ENCODE measurements around the gene PTPRN2. TPM values are rescaled to one million over a fixed set of nuclear protein-coding genes. Genes with fewer than 3 reads are reported as not detected.
A peak's percentile ranks its signal among the peaks of the same experiment; 100 is the strongest.

Gene PTPRN2
- total and polyA plus RNA-seq, 3 experiments from 2014 or later, result 0.33 to 1.2 (median 0.42) TPM

DNA sequence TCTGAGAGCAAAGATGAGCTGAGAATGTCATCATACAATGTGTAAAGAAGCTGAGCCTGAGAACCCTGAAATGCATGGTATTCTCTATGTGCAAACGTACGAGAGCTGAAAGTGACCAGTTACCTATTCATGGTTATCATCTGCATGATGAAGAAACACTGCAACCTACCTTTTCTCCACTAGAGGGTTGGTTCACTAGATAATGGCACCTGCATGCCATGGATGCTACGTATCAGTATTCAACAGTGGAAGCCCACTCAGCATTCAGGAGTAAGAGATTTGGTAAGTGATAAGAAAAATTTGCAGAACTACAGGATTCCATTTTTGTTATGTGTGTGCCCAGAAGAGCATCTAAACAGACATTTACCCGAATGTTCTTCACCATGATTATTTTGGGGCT, 145.4 kb downstream of the PTPRN2 start:
- CTCF ChIA-PET, result no interaction called here
- no peak overlapping the region for H3K27ac Mint-ChIP-seq

DNA sequence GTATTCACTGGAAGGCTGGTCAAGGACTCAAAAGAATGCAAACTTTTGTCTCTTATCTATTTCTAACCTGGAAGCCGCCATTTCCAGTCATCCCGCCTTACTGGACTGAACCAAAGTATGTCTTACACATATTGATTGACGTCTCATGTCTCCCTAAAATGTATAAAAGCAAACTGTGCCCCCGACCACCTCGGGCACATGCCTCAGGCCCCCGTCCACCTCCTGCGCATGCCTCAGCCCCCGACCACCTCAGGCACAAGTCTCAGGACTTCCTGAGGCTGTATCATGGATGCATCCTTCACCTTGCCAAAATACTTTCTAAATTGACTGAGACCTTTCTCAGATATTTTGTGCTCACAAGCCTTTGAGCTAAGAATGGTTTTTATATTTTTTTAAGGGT, 148.6 kb downstream of the PTPRN2 start:
- CTCF ChIA-PET, result no interaction called here
- Mint-ChIP-seq H3K36me3 (no peaks in the 10 kb centered on the region), H3K4me1 (no peaks in the 10 kb centered on the region)

More for the DNA sequence above, 145.4 kb downstream of the PTPRN2 start:
- Histone ChIP-seq H3K36me3 (ENCODE audit: insufficient read depth, low read length) (no peaks in the 10 kb centered on the region), H3K27ac (ENCODE audit: low read depth, low read length) (no peak overlapping the region), H3K4me3 (ENCODE audit: low read length) (no peak overlapping the region), H3K27me3 (ENCODE audit: insufficient read depth, low read length, poor library complexity, severe bottlenecking) (no peaks in the 10 kb centered on the region), H3K9me3 (ENCODE audit: low read length) (no peaks in the 10 kb centered on the region), H3K4me1 (ENCODE audit: insufficient read depth, low read length) (no peaks in the 10 kb centered on the region)
- Mint-ChIP-seq H3K4me3 (no peak overlapping the region), H3K36me3 (no peaks in the 10 kb centered on the region), H3K9me3 (peaks cover 0 to 3% (median 0%) of the 10 kb centered on the region in 5 donors), H3K4me1 (no peaks in the 10 kb centered on the region), H3K27me3 (peaks cover 1 to 6% of the 10 kb centered on the region in 2 donors)
- POLR2A ChIA-PET, result no interaction called here
- DNase-seq, result no peak

DNA sequence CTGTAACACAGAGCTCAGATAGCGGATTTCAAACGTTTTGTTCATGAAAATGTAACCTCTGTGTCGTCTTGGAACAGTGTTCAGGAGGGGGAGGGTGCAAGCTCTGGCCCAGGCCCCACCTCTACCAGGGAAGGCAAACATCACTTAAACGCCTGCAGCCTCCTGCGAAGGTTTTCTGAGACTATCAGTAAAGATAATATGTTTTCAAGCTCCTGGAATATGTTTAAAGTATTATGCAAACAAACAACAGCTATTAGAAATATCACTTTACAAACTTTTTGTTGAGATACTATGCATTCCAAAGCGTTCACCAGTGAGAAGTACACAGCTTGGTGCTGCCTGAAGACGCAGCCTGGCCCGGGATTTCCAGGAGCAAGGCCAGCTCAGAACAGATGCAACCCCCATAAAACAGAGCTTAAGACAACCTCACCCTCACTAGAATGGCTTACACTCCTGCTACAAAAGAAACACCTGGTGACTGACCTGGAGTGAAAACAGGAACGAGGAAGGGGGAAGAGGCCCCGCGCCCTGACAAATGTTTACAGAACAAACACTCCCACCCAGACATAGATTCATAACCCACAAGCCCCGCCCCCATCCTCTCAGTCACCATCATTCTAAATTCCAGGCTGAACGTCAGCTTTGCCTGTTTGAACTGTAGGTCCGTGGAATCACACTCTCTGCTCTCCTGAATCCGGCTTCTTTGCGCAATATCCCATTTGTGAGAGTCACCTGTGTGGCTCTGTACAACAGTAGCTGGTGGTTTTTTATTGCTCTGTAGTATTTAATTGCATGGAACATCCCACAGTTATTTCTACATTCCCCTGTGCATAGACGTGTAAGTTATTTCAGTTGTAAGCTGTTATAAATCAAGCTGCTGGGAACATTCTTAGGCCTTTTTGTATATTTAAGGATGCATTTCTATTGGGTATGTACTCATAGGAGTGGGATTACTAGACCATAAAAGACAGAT, 155.0 kb downstream of the PTPRN2 start:
- Histone ChIP-seq H3K4me3 (ENCODE audit: low read length) (no peak overlapping the region), H3K9me3 (ENCODE audit: low read length) (no peaks in the 10 kb centered on the region), H3K36me3 (ENCODE audit: insufficient read depth, low read length) (no peaks in the 10 kb centered on the region), H3K4me1 (ENCODE audit: insufficient read depth, low read length) (no peaks in the 10 kb centered on the region), H3K27ac (ENCODE audit: low read depth, low read length) (no peak overlapping the region), H3K27me3 (ENCODE audit: insufficient read depth, low read length, poor library complexity, severe bottlenecking) (no peaks in the 10 kb centered on the region)
- ChIA-PET CTCF (no interaction called here), POLR2A (no interaction called here)
- H3K4me3 Mint-ChIP-seq, result no peak overlapping the region
- DNase-seq, result no peak
- H3K4me1 Mint-ChIP-seq, result peaks cover 0 to 6% (median 0%) of the 10 kb centered on the region in 3 donors
- no peaks in the 10 kb centered on the region for H3K36me3 Mint-ChIP-seq
- H3K9me3 Mint-ChIP-seq, result no peaks in the 10 kb centered on the region
- H3K27ac Mint-ChIP-seq, result no peak overlapping the region
- peaks cover 7 to 34% of the 10 kb centered on the region in 2 donors for H3K27me3 Mint-ChIP-seq

More for the DNA sequence above, 148.6 kb downstream of the PTPRN2 start:
- Histone ChIP-seq H3K9me3 (ENCODE audit: low read length) (no peaks in the 10 kb centered on the region), H3K4me3 (ENCODE audit: low read length) (no peak overlapping the region), H3K27me3 (ENCODE audit: insufficient read depth, low read length, poor library complexity, severe bottlenecking) (no peaks in the 10 kb centered on the region), H3K36me3 (ENCODE audit: insufficient read depth, low read length) (no peaks in the 10 kb centered on the region), H3K27ac (ENCODE audit: low read depth, low read length) (no peak overlapping the region), H3K4me1 (ENCODE audit: insufficient read depth, low read length) (no peaks in the 10 kb centered on the region)
- DNase-seq, result no peak
- Mint-ChIP-seq H3K4me3 (no peak overlapping the region), H3K27me3 (peaks cover 6 to 28% of the 10 kb centered on the region in 2 donors), H3K9me3 (peaks cover 0 to 3% (median 0%) of the 10 kb centered on the region in 5 donors), H3K27ac (no peak overlapping the region)
- POLR2A ChIA-PET, result no interaction called here

DNA sequence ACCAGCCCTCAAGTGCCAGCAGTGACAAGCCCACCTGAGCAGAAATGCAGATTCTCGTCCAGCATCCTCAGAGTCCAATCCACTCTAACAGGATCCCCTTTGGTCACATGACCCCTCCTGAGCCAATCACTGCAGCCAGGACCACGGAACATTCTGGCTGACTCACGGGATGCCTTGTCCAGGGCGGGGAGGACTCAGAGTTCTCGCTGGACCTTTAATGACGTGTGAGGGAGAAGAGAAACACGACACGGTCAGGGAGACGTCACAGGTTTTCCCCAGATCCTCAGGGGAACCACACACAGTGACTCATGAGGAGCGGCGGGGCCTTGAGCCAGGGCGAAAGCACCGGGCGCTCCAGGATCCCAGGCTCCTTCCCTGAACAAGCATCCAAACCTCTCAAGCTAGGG, 155.7 kb downstream of the PTPRN2 start:
- Histone ChIP-seq H3K9me3 (ENCODE audit: low read length) (no peaks in the 10 kb centered on the region), H3K27me3 (ENCODE audit: insufficient read depth, low read length, poor library complexity, severe bottlenecking) (no peaks in the 10 kb centered on the region), H3K36me3 (ENCODE audit: insufficient read depth, low read length) (no peaks in the 10 kb centered on the region), H3K4me1 (ENCODE audit: insufficient read depth, low read length) (no peaks in the 10 kb centered on the region), H3K4me3 (ENCODE audit: low read length) (no peak overlapping the region), H3K27ac (ENCODE audit: low read depth, low read length) (no peak overlapping the region)
- ChIA-PET CTCF (no interaction called here), POLR2A (no interaction called here)
- peaks cover 0 to 6% (median 0%) of the 10 kb centered on the region in 3 donors for H3K4me1 Mint-ChIP-seq
- no peaks in the 10 kb centered on the region for H3K9me3 Mint-ChIP-seq
- no peaks in the 10 kb centered on the region for H3K36me3 Mint-ChIP-seq
- peaks cover 7 to 29% of the 10 kb centered on the region in 2 donors for H3K27me3 Mint-ChIP-seq
- no peak overlapping the region for H3K4me3 Mint-ChIP-seq
- no peak for DNase-seq
- H3K27ac Mint-ChIP-seq, result no peak overlapping the region

DNA sequence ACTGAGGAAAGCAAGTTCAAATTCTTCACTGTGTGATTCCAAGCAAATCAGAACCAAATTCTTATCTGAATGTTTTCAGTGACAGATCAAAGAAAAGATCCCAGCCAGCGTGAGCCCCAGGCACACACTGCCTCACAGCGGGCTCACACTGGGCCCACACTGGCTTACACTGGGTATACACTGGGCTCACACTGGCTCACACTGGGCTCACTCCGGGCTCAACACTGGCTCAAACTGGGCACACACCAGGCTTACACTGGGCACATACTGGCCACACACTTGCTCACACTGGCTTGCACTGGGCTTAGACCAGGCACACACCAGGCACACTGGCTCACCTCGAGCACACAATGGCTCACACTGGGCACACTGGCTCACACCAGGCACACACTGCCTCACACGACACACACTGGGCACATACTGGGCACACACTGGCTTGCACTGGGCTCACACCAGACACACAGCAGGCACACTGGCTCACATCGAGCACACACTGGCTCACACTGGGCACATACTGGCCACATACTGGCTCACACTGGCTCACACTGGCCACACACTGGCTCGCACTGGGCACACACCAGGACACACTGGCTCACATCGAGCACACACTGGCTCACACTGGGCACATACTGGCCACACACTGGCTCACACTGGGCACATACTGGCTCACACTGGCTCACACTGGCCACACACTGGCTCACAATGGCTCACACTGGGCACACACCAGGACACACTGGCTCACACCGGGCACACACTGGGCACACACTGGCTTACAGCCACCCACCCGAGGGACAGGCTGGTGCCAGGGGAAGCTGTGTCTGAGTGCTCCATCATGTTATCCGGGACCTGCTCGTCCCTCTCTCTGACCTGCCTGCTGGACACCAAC, 156.3 kb downstream of the PTPRN2 start:
- Mint-ChIP-seq H3K27me3 (peaks cover 7 to 29% of the 10 kb centered on the region in 2 donors), H3K36me3 (no peaks in the 10 kb centered on the region), H3K27ac (peak overlapping the region in 1 of 8 donors; percentile 70), H3K4me3 (no peak overlapping the region), H3K4me1 (peaks cover 0 to 6% (median 0%) of the 10 kb centered on the region in 3 donors), H3K9me3 (no peaks in the 10 kb centered on the region)
- DNase-seq, result no peak
- Histone ChIP-seq H3K27ac (ENCODE audit: low read depth, low read length) (no peak overlapping the region), H3K9me3 (ENCODE audit: low read length) (no peaks in the 10 kb centered on the region), H3K36me3 (ENCODE audit: insufficient read depth, low read length) (no peaks in the 10 kb centered on the region), H3K4me3 (ENCODE audit: low read length) (no peak overlapping the region), H3K4me1 (ENCODE audit: insufficient read depth, low read length) (no peaks in the 10 kb centered on the region), H3K27me3 (ENCODE audit: insufficient read depth, low read length, poor library complexity, severe bottlenecking) (no peaks in the 10 kb centered on the region)
- ChIA-PET POLR2A (no interaction called here), CTCF (no interaction called here)

DNA sequence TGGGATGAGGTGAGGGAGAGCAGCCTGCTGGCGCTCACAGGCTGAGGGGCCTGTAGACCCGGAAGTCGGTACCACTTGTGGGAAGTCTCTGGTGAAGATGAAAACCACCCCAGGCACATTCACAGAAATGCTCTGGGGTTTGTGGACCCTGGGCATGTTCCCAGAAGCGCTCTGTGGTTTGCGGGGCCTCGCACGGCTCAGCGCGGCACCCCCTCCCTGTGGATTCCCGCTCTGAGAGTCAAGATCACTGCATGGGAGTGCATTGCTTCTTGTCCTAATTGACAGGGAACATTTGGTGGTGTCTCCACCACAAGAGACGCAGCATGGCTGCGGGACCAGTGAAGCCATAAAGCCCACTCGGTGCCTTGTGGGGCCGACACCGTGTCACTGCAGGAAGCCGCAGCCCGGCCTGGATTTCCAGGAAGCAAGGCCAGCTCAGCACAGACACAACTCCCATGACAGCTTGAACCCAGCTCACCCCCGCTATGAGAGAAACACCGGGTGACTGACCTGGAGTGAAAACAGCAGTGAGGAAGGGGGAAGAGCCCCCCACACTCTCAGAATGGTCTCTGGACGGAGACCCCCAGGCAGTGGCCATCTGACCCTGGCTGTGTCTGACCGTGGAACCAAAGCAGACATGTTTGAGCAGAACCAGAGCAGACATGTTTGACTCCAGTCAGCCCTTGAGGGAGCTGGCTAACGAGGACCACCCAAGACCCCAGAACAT, 157.2 kb downstream of the PTPRN2 start:
- Mint-ChIP-seq H3K4me3 (no peak overlapping the region), H3K4me1 (peaks cover 0 to 6% (median 0%) of the 10 kb centered on the region in 3 donors), H3K27ac (no peak overlapping the region), H3K27me3 (peaks cover 5 to 22% of the 10 kb centered on the region in 2 donors), H3K36me3 (no peaks in the 10 kb centered on the region), H3K9me3 (no peaks in the 10 kb centered on the region)
- no peak for DNase-seq
- POLR2A ChIA-PET, result no interaction called here
- H3K9me3 ChIP-seq (ENCODE audit: low read length), result no peaks in the 10 kb centered on the region
- H3K27me3 ChIP-seq (ENCODE audit: insufficient read depth, low read length, poor library complexity, severe bottlenecking), result no peaks in the 10 kb centered on the region
- no peaks in the 10 kb centered on the region for H3K4me1 ChIP-seq (ENCODE audit: insufficient read depth, low read length)
- H3K36me3 ChIP-seq (ENCODE audit: insufficient read depth, low read length), result no peaks in the 10 kb centered on the region
- no peak overlapping the region for H3K27ac ChIP-seq (ENCODE audit: low read depth, low read length)
- H3K4me3 ChIP-seq (ENCODE audit: low read length), result no peak overlapping the region
- CTCF ChIA-PET, result no interaction called here

DNA sequence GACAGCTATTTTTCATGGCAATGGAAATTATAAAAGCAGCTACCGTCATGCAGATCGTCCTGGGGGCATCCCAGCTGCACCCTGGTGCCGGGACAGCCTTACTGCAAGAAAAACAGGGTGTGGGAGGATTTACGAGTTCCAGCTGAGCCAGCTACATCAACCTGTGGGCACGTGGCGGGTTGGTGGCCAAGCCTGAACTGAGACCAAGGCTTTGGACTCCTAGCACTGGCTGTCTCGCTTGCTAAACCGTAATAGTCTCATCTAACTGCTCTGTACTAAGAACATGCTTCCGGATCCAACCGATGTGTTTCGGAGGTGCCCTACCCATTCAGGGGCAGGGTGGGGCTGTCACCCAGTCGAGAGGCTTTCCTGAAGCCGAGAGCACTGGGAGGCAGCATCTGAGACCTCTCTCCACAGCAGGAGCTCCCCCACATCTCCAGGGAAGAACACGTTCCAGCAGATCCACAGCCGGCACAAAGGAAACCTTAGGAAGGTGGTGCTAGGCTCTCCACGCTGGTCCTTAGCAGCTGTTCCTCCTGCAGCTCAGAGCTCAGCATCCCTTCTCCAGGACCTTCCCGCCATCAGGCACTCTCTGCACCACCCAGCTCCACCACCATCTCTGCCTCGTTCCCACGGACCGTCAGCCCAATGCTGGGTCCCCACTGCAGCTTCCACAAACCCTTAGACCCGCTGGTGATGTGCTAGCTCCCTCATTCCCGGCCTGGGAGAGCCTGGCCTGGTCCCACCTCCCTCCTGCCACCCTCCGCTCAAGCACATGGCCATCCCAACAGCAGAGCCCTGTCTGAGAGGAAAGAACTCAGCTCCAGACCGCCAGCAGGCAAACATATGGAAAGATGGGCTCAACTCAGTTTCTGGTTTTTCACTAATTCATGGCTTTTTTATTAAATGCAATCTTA, 158.5 kb downstream of the PTPRN2 start:
- DNase-seq, result no peak
- H3K4me1 Mint-ChIP-seq, result peaks cover 0 to 6% (median 0%) of the 10 kb centered on the region in 3 donors
- H3K9me3 Mint-ChIP-seq, result no peaks in the 10 kb centered on the region
- no peaks in the 10 kb centered on the region for H3K36me3 ChIP-seq (ENCODE audit: insufficient read depth, low read length)
- peaks cover 2 to 10% of the 10 kb centered on the region in 2 donors for H3K27me3 Mint-ChIP-seq
- peak overlapping the region in 1 of 8 donors; percentile 75 for H3K27ac Mint-ChIP-seq
- no peak overlapping the region for H3K4me3 ChIP-seq (ENCODE audit: low read length)
- no peaks in the 10 kb centered on the region for H3K27me3 ChIP-seq (ENCODE audit: insufficient read depth, low read length, poor library complexity, severe bottlenecking)
- POLR2A ChIA-PET, result interaction anchor here (0.6 kb wide), 1 partner anchor 9 kb away, joined by 3 read pairs; no protein-coding TSS in a partner anchor
- no peak overlapping the region for H3K4me3 Mint-ChIP-seq
- no peak overlapping the region for H3K27ac ChIP-seq (ENCODE audit: low read depth, low read length)
- no peaks in the 10 kb centered on the region for H3K4me1 ChIP-seq (ENCODE audit: insufficient read depth, low read length)
- CTCF ChIA-PET, result no interaction called here
- no peaks in the 10 kb centered on the region for H3K36me3 Mint-ChIP-seq
- no peaks in the 10 kb centered on the region for H3K9me3 ChIP-seq (ENCODE audit: low read length)

Data from CD8-positive, alpha-beta memory T cell (primary cell).